A549 (cell line): ENCODE data around the gene VIPR2.

Experiments used
- BCL3 ChIP-seq: fragments of >200 bp; sonication (Bioruptor Twin); formaldehyde crosslinking; IDR thresholded peaks from 3 replicates; pipeline ENCODE4 v1.6.1; 2016
- CBX2 ChIP-seq: fragments of 200-600 bp; sonication (generic); IDR thresholded peaks from 2 replicates; pipeline ENCODE4 v1.6.1; 2016; ENCODE audit warnings: low read depth, mild to moderate bottlenecking, borderline replicate concordance
- CTCF ChIP-seq: fragments of >200 bp; sonication (Bioruptor Twin); formaldehyde crosslinking; IDR thresholded peaks from 3 replicates; pipeline ENCODE4 v1.5.1; 2016
- EP300 ChIP-seq, 2 experiments: fragments of >200 bp; sonication (Bioruptor Twin); formaldehyde crosslinking; IDR thresholded peaks; 2 replicates in 1 of 2; 3 replicates in 1 of 2; pipeline ENCODE4 v1.6.1; 2016 to 2017
- GATA3 ChIP-seq: IDR thresholded peaks from 2 replicates; pipeline ENCODE4 v1.6.1; 2012; ENCODE audit warnings: borderline replicate concordance
- JUN ChIP-seq, 2 experiments: fragments of >200 bp; sonication (Bioruptor Twin); formaldehyde crosslinking; IDR thresholded peaks; 2 replicates in 1 of 2; 3 replicates in 1 of 2; pipeline ENCODE4 v1.6.1; 2016 to 2017
- MAFK ChIP-seq: fragments of 450-650 bp; IDR thresholded peaks from 2 replicates; pipeline ENCODE4 v1.6.1; 2014; ENCODE audit not compliant: partially characterized antibody
- MAZ ChIP-seq: fragments of 150-350 bp; IDR thresholded peaks from 2 replicates; pipeline ENCODE4 v1.6.1; 2014; ENCODE audit warnings: antibody characterized with exemption, low read depth, low read length, borderline replicate concordance
- POLR2A ChIP-seq: IDR thresholded peaks from 2 replicates; pipeline ENCODE4 v1.6.1; 2012; ENCODE audit warnings: mild to moderate bottlenecking, low read length
- RAD21 ChIP-seq, 2 experiments: fragments of >200 bp in 1 of 2; sonication (Bioruptor Twin) in 1 of 2; formaldehyde crosslinking in 1 of 2; IDR thresholded peaks in 1 of 2; conservative IDR thresholded peaks in 1 of 2; 2 replicates in 1 of 2; 3 replicates in 1 of 2; pipeline ENCODE4 v1.6.1; 2012 to 2018; ENCODE audit warnings: inconsistent platforms in 1 of 2
- RNF2 ChIP-seq: fragments of 200-600 bp; sonication (generic); IDR thresholded peaks from 2 replicates; pipeline ENCODE4 v1.6.1; 2016; ENCODE audit warnings: low read depth, mild to moderate bottlenecking, antibody characterized with exemption, moderate library complexity, borderline replicate concordance
- USF2 ChIP-seq: fragments of 450-650 bp; IDR thresholded peaks from 2 replicates; pipeline ENCODE4 v1.6.1; 2014; ENCODE audit warnings: antibody characterized with exemption
- ZNF302 ChIP-seq: fragments of 250-450 bp; sonication (Bioruptor Pico); IDR thresholded peaks from 2 replicates; pipeline ENCODE4 v1.9.0; 2021; ENCODE audit warnings: inconsistent platforms, mild to moderate bottlenecking, moderate library complexity

- TF ChIP-seq RAD21 (conservative IDR thresholded peaks at IDR 0.05 in 1 of 2, IDR thresholded peaks at IDR 0.05 in 1 of 2), result no peak
- no peak for TF ChIP-seq RNF2
- no peak for TF ChIP-seq CTCF
- no peak for TF ChIP-seq MAZ
- no peak for TF ChIP-seq MAFK
- TF ChIP-seq ZNF302, result no peak
- no peak for TF ChIP-seq BCL3
- no peak for TF ChIP-seq USF2
- no peak for TF ChIP-seq POLR2A
- no peak for TF ChIP-seq CBX2
- TF ChIP-seq EP300 (IDR thresholded peaks at IDR 0.05), result no peak
- no peak for TF ChIP-seq JUN (IDR thresholded peaks at IDR 0.05)
- TF ChIP-seq GATA3, result no peak
Observed at GRCh38 chr7:159158125-159158887, 13.6 kb upstream of the VIPR2 start.
